ENCODE measurements around the gene FIGNL1. TPM values are rescaled to one million over a fixed set of nuclear protein-coding genes. Genes with fewer than 3 reads are reported as not detected.

Gene FIGNL1
- total and polyA plus RNA-seq, 2 donors (not counting 3 experiments of a cell fraction or from before 2014, with no cell fraction given) = 20.8 to 49.3 TPM

GRCh38 chr7:50411332-50411731, 38.8 kb downstream of the FIGNL1 start:
- no peak overlapping the region for H2AFZ ChIP-seq (ENCODE audit: low read depth, low read length)
- H3K36me3 ChIP-seq (ENCODE audit: control insufficient read depth in 2 of 2, extremely low read depth in 1 of 2, insufficient read depth in 2 of 2, low read length in 2 of 2) = no peaks in the 10 kb centered on the region
- H3K4me3 ChIP-seq (replicated peaks in 1 of 3; ENCODE audit: insufficient read depth in 1 of 3, low read depth in 1 of 3, low read length in 3 of 3) = no peak overlapping the region
- TF ChIP-seq, protein P1, sequence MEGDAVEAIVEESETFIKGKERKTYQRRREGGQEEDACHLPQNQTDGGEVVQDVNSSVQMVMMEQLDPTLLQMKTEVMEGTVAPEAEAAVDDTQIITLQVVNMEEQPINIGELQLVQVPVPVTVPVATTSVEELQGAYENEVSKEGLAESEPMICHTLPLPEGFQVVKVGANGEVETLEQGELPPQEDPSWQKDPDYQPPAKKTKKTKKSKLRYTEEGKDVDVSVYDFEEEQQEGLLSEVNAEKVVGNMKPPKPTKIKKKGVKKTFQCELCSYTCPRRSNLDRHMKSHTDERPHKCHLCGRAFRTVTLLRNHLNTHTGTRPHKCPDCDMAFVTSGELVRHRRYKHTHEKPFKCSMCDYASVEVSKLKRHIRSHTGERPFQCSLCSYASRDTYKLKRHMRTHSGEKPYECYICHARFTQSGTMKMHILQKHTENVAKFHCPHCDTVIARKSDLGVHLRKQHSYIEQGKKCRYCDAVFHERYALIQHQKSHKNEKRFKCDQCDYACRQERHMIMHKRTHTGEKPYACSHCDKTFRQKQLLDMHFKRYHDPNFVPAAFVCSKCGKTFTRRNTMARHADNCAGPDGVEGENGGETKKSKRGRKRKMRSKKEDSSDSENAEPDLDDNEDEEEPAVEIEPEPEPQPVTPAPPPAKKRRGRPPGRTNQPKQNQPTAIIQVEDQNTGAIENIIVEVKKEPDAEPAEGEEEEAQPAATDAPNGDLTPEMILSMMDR (IDR thresholded peaks at IDR 0.05; ENCODE audit: extremely low read depth in 1 of 2, insufficient read depth in 1 of 2, low read depth in 1 of 2, low read length in 2 of 2) = no peak
- no peak for TF ChIP-seq GATA2 (IDR thresholded peaks at IDR 0.05; ENCODE audit: insufficient read depth, insufficient read length, low read depth, low read length)
- TF ChIP-seq, protein P2, sequence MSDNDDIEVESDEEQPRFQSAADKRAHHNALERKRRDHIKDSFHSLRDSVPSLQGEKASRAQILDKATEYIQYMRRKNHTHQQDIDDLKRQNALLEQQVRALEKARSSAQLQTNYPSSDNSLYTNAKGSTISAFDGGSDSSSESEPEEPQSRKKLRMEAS (IDR thresholded peaks at IDR 0.05; ENCODE audit: insufficient read depth, insufficient read length) = no peak
- no peak for TF ChIP-seq POLR2A (IDR thresholded peaks at IDR 0.05; ENCODE audit: low read depth, low read length)
- no peak for TF ChIP-seq MYC (IDR thresholded peaks at IDR 0.05; ENCODE audit: low read depth, low read length)
- no peak for TF ChIP-seq FOS (IDR thresholded peaks at IDR 0.05; ENCODE audit: borderline replicate concordance, insufficient read depth, low read length)
- no peak for TF ChIP-seq EZH2 (IDR thresholded peaks at IDR 0.05; ENCODE audit: borderline replicate concordance, low read depth, low read length, severe bottlenecking)
- no peak for TF ChIP-seq POLR2AphosphoS5 (IDR thresholded peaks at IDR 0.05; ENCODE audit: insufficient read depth, low read depth, low read length)
- TF ChIP-seq JUN (IDR thresholded peaks at IDR 0.05; ENCODE audit: borderline replicate concordance, insufficient read depth, insufficient read length, low read depth) = no peak
- H4K20me1 ChIP-seq (replicated peaks; ENCODE audit: control insufficient read depth, extremely low read depth, insufficient read depth, low read length) = no peaks in the 10 kb centered on the region
- BruUV-seq (replicated peaks) = no TSS peak
- H3K9me3 ChIP-seq (replicated peaks; ENCODE audit: control insufficient read depth, insufficient read depth, low read length) = no peaks in the 10 kb centered on the region
- no peak overlapping the region for H3K27ac ChIP-seq (ENCODE audit: insufficient read depth, low read depth, low read length)
- H3K27me3 ChIP-seq (ENCODE audit: control insufficient read depth in 2 of 2, insufficient read depth in 2 of 2, low read length in 2 of 2) = peaks cover 0 to 6% of the 10 kb centered on the region in 2 experiments
- H3K9me1 ChIP-seq (replicated peaks; ENCODE audit: control insufficient read depth, extremely low read depth, insufficient read depth, low read length) = no peaks in the 10 kb centered on the region
- DNase-seq (ENCODE audit: low read depth, low spot score) (no peak), FAIRE-seq (no peak)
- dilution Hi-C loops (cut with MboI; ENCODE audit: extremely low pct_ligation_motif_present, low sequenced_read_pairs) = no loop called here
- ChIA-PET POLR2A (no interaction called here), CTCF (no interaction called here)
- H3K79me2 ChIP-seq (ENCODE audit: control insufficient read depth, insufficient read depth, low read length) = no peaks in the 10 kb centered on the region
- H3K4me2 ChIP-seq (ENCODE audit: insufficient read depth, low read length) = no peak overlapping the region
- no peak overlapping the region for H3K9ac ChIP-seq (replicated peaks; ENCODE audit: extremely low read depth, insufficient read depth, low read length)
- H3K4me1 ChIP-seq (ENCODE audit: control insufficient read depth, extremely low read depth, insufficient read depth, low read length) = no peaks in the 10 kb centered on the region
- intact Hi-C loops (cut with micrococcal nuclease) = no loop called here

All from endothelial cell of umbilical vein (primary cell).